Dedifferentiated amniotic fluid mesenchymal stem cell (primary cell): Measurements from ENCODE around the gene UVSSA.
"Not testable (repeated sequence)": the region's sequence is repeated elsewhere in the genome, so short reads cannot be mapped to it uniquely, and the experiment has no call there.

Source experiments
- DNase-seq: peaks from one replicate; pipeline ENCODE4 v3.0.0-alpha.2; 2016; ENCODE audit errors: extremely low spot score

The UVSSA gene

GRCh38 chr4:1317177-1318045 is 29.6 kb upstream of the UVSSA start:
- DNase-seq, result no peak

GRCh38 chr4:1318046-1318375 is 29.0 kb upstream of the UVSSA start:
- DNase-seq, result no peak

- no peak for DNase-seq
Measured at GRCh38 chr4:1318488-1319213, 28.4 kb upstream of the UVSSA start.

- DNase-seq, result no peak
Measured at GRCh38 chr4:1321486-1321885, 25.5 kb upstream of the UVSSA start.

GRCh38 chr4:1321946-1322650 is 24.9 kb upstream of the UVSSA start:
- DNase-seq, result no peak

- no peak for DNase-seq
Measured at GRCh38 chr4:1323280-1323634, 23.8 kb upstream of the UVSSA start.

GRCh38 chr4:1323635-1324442 is 23.2 kb upstream of the UVSSA start:
- peak; percentile 32 for DNase-seq

- DNase-seq, result not testable (repeated sequence)
Measured at GRCh38 chr4:1324443-1325175, 22.4 kb upstream of the UVSSA start.

GRCh38 chr4:1325176-1325480 is 21.9 kb upstream of the UVSSA start:
- DNase-seq, result no peak

GRCh38 chr4:1325681-1326635 is 21.1 kb upstream of the UVSSA start:
- no peak for DNase-seq

- DNase-seq, result no peak
Measured at GRCh38 chr4:1326751-1327525, 20.1 kb upstream of the UVSSA start.

- no peak for DNase-seq
Measured at GRCh38 chr4:1327526-1328266, 19.3 kb upstream of the UVSSA start.

GRCh38 chr4:1328267-1329155 is 18.5 kb upstream of the UVSSA start:
- no peak for DNase-seq

- DNase-seq, result no peak
Measured at GRCh38 chr4:1329408-1330371, 17.3 kb upstream of the UVSSA start.

GRCh38 chr4:1330761-1331590 is 16.0 kb upstream of the UVSSA start:
- no peak for DNase-seq
